PC-9 (cell line): Measurements from ENCODE around the gene ZNF488. TPM values are rescaled to one million over a fixed set of nuclear protein-coding genes. Genes with fewer than 3 reads are reported as not detected.

Experiments used
- BruUV-seq: library from RNA; stranded (reverse); fragments of 400-500 nt; replicated peaks from 2 replicates; lab custom pipeline; 2021; lab: Mats Ljungman, UMichigan
- CTCF ChIA-PET: fragments of 300-600 bp; sonication (Branson Sonifier 250); formaldehyde crosslinking; loops from one replicate; lab custom pipeline; 2022; ENCODE audit warnings: antibody characterized with exemption; lab: Charles Lee
- POLR2A ChIA-PET: fragments of 300-600 bp; sonication (Branson Sonifier 250); formaldehyde crosslinking; loops from one replicate; lab custom pipeline; 2022; ENCODE audit warnings: antibody characterized with exemption; ENCODE audit not compliant: unreplicated experiment; lab: Charles Lee
- DNase-seq, 2 experiments: peaks; one replicate each; pipeline versions ENCODE4 v3.0.0 to v3.0.0-alpha.2; 2015 to 2022; ENCODE audit warnings: mixed read lengths in 1 of 2
- H2AFZ ChIP-seq: fragments of 200-600 bp; sonication (generic); 2 replicates; pipeline ENCODE4 v1.8.1; 2017; ENCODE audit warnings: antibody characterized with exemption
- H3F3A ChIP-seq: fragments of 200-600 bp; sonication (generic); 2 replicates; pipeline ENCODE4 v1.8.1; 2017; ENCODE audit warnings: antibody characterized with exemption, mild to moderate bottlenecking, low read depth; ENCODE audit not compliant: insufficient read depth
- H3K27ac ChIP-seq: fragments of 200-600 bp; sonication (generic); 2 replicates; pipeline ENCODE4 v1.6.1; 2016; ENCODE audit warnings: mixed run types
- H3K27me3 ChIP-seq: fragments of 200-600 bp; sonication (generic); 2 replicates; pipeline ENCODE4 v1.6.1; 2016; ENCODE audit warnings: low read depth, mixed run types; ENCODE audit not compliant: insufficient read depth
- H3K36me3 ChIP-seq: fragments of 200-600 bp; sonication (generic); 2 replicates; pipeline ENCODE4 v1.6.1; 2016; ENCODE audit warnings: low read depth, mixed run types
- H3K4me1 ChIP-seq: fragments of 200-600 bp; sonication (generic); replicated peaks from 2 replicates; pipeline ENCODE4 v1.6.1; 2016; ENCODE audit warnings: mixed run types; ENCODE audit not compliant: insufficient read depth
- H3K4me2 ChIP-seq: fragments of 200-600 bp; sonication (generic); 2 replicates; pipeline ENCODE4 v1.6.1; 2017; ENCODE audit warnings: mixed run types
- H3K4me3 ChIP-seq: fragments of 200-600 bp; sonication (generic); 2 replicates; pipeline ENCODE4 v1.6.1; 2016; ENCODE audit warnings: mixed run types
- H3K79me2 ChIP-seq: fragments of 200-600 bp; sonication (generic); 2 replicates; pipeline ENCODE4 v1.6.1; 2017; ENCODE audit warnings: low read depth, mixed run types
- H3K9me2 ChIP-seq: fragments of 200-600 bp; sonication (generic); 2 replicates; pipeline ENCODE4 v1.8.1; 2017; ENCODE audit warnings: mild to moderate bottlenecking; ENCODE audit not compliant: insufficient read depth
- H3K9me3 ChIP-seq: fragments of 200-600 bp; sonication (generic); 2 replicates; pipeline ENCODE4 v1.8.1; 2016; ENCODE audit warnings: low read depth; ENCODE audit not compliant: insufficient read depth
- H4K20me1 ChIP-seq: fragments of 200-600 bp; sonication (generic); 2 replicates; pipeline ENCODE4 v1.8.1; 2017; ENCODE audit not compliant: insufficient read depth
- CTCF ChIP-seq: fragments of 200-600 bp; sonication (generic); conservative IDR thresholded peaks from 2 replicates; pipeline ENCODE4 v1.6.1; 2017; ENCODE audit warnings: mixed run types, antibody characterized with exemption, mild to moderate bottlenecking, moderate library complexity
- EZH2 ChIP-seq: fragments of 200-600 bp; sonication (generic); IDR thresholded peaks from 2 replicates; pipeline ENCODE4 v1.8.0; 2017; ENCODE audit warnings: antibody characterized with exemption, low read depth
- intact Hi-C: fragments of 100-400 bp; cut with micrococcal nuclease; formaldehyde crosslinking; loops from one replicate; pipeline ENCODE4 v1.10.0; 2022; ENCODE audit not compliant: unreplicated experiment
- total RNA-seq: library from RNA; stranded (reverse); gene quantifications from 2 replicates; pipeline ENCODE4 v1.2.3, GENCODE V29; 2021

The ZNF488 gene
- total RNA-seq, 1 experiment from 2014 or later: 18.1 TPM

- ChIA-PET POLR2A (interaction anchor here (0.6 to 0.7 kb wide), 2 partner anchors 53 to 221 kb away, joined by 3 to 4 read pairs; no protein-coding TSS in a partner anchor), CTCF (interaction anchor here (0.6 to 1.3 kb wide), 6 partner anchors 17 to 357 kb away, joined by 3 to 6 read pairs (median 3); no protein-coding TSS in a partner anchor)
- Histone ChIP-seq H3K4me2 (no peak overlapping the region), H3K9me3 (no peaks in the 10 kb centered on the region), H4K20me1 (no peaks in the 10 kb centered on the region), H3K4me3 (no peak overlapping the region), H3K79me2 (no peaks in the 10 kb centered on the region), H3K36me3 (no peaks in the 10 kb centered on the region), H3K9me2 (no peaks in the 10 kb centered on the region), H3K27ac (no peak overlapping the region), H3F3A (no peaks in the 10 kb centered on the region), H2AFZ (no peak overlapping the region), H3K4me1 (no peaks in the 10 kb centered on the region), H3K27me3 (0 out of 2 replicates have a peak, but pooled peaks cover 3% of the 10 kb centered on the region)
- DNase-seq: no peak
- intact Hi-C loops: no loop called here
- TF ChIP-seq CTCF (no peak), EZH2 (no peak)
- BruUV-seq: no TSS peak
Measured at GRCh38 chr10:47339759-47340607, 44.1 kb downstream of the ZNF488 start.

- Histone ChIP-seq H3K9me3 (no peaks in the 10 kb centered on the region), H3K4me2 (no peak overlapping the region), H3K4me3 (no peak overlapping the region), H3K36me3 (no peaks in the 10 kb centered on the region), H3K9me2 (no peaks in the 10 kb centered on the region), H3K27me3 (peaks cover 10% of the 10 kb centered on the region), H2AFZ (no peak overlapping the region), H3K79me2 (no peaks in the 10 kb centered on the region), H4K20me1 (no peaks in the 10 kb centered on the region), H3F3A (no peaks in the 10 kb centered on the region), H3K4me1 (no peaks in the 10 kb centered on the region), H3K27ac (no peak overlapping the region)
- CTCF ChIA-PET: interaction anchor here (0.6 to 1.3 kb wide), 2 partner anchors 292 to 357 kb away, joined by 3 read pairs; no protein-coding TSS in a partner anchor
- no peak for TF ChIP-seq EZH2
- TF ChIP-seq CTCF: no peak
- no TSS peak for BruUV-seq
- DNase-seq: no peak
- POLR2A ChIA-PET: no interaction called here
- intact Hi-C loops: no loop called here
Measured at GRCh38 chr10:47339186-47339735, 44.8 kb downstream of the ZNF488 start.

GRCh38 chr10:47337310-47337709 lies 46.8 kb downstream of the ZNF488 start:
- H3K27me3 ChIP-seq: peaks cover 16% of the 10 kb centered on the region
- H2AFZ ChIP-seq: no peak overlapping the region
- no peak for TF ChIP-seq CTCF
- TF ChIP-seq EZH2: no peak
- BruUV-seq: no TSS peak
- H3K27ac ChIP-seq: no peak overlapping the region
- no peaks in the 10 kb centered on the region for H4K20me1 ChIP-seq
- H3K4me1 ChIP-seq: no peaks in the 10 kb centered on the region; the same call in 1 of the 2 replicates
- DNase-seq: no peak
- ChIA-PET POLR2A (no interaction called here), CTCF (no interaction called here)
- H3K4me3 ChIP-seq: no peak overlapping the region
- no peaks in the 10 kb centered on the region for H3K79me2 ChIP-seq
- no peaks in the 10 kb centered on the region for H3F3A ChIP-seq
- no peak overlapping the region for H3K4me2 ChIP-seq
- H3K9me3 ChIP-seq: no peaks in the 10 kb centered on the region
- intact Hi-C loops: no loop called here
- H3K9me2 ChIP-seq: no peaks in the 10 kb centered on the region
- no peaks in the 10 kb centered on the region for H3K36me3 ChIP-seq
